Muscle layer of colon (tissue), 2 donors: ENCODE data around the gene MGAT3.

Experiments
- H3K27ac ChIP-seq: one replicate; pipeline ENCODE4 v1.7.0; 2013; ENCODE audit warnings: low read depth, mild to moderate bottlenecking, low read length, moderate library complexity
- H3K27me3 ChIP-seq, 2 donors: one replicate each; pipeline ENCODE4 v1.7.0; 2013; ENCODE audit warnings: low read length in 2 of 2, mild to moderate bottlenecking in 2 of 2; ENCODE audit not compliant: insufficient read depth in 2 of 2, control insufficient read depth in 1 of 2
- H3K36me3 ChIP-seq: one replicate; pipeline ENCODE4 v1.7.0; 2013; ENCODE audit warnings: mild to moderate bottlenecking, low read length; ENCODE audit not compliant: insufficient read depth
- H3K4me1 ChIP-seq: one replicate; pipeline ENCODE4 v1.7.0; 2013; ENCODE audit warnings: mild to moderate bottlenecking, low read length; ENCODE audit not compliant: insufficient read depth
- H3K4me3 ChIP-seq, 2 donors: one replicate each; pipeline ENCODE4 v1.7.0; 2013; ENCODE audit warnings: low read length in 2 of 2, low read depth in 1 of 2, mild to moderate bottlenecking in 1 of 2, moderate library complexity in 1 of 2
- H3K9ac ChIP-seq: one replicate; pipeline ENCODE4 v1.7.0; 2013; ENCODE audit warnings: low read length
- H3K9me3 ChIP-seq: one replicate; pipeline ENCODE4 v1.7.0; 2013; ENCODE audit warnings: mild to moderate bottlenecking, low read length
- donor health status: abdominal sarcoma.
- donor health status: Adenocarcinoma of cecum.

The MGAT3 gene

DNA sequence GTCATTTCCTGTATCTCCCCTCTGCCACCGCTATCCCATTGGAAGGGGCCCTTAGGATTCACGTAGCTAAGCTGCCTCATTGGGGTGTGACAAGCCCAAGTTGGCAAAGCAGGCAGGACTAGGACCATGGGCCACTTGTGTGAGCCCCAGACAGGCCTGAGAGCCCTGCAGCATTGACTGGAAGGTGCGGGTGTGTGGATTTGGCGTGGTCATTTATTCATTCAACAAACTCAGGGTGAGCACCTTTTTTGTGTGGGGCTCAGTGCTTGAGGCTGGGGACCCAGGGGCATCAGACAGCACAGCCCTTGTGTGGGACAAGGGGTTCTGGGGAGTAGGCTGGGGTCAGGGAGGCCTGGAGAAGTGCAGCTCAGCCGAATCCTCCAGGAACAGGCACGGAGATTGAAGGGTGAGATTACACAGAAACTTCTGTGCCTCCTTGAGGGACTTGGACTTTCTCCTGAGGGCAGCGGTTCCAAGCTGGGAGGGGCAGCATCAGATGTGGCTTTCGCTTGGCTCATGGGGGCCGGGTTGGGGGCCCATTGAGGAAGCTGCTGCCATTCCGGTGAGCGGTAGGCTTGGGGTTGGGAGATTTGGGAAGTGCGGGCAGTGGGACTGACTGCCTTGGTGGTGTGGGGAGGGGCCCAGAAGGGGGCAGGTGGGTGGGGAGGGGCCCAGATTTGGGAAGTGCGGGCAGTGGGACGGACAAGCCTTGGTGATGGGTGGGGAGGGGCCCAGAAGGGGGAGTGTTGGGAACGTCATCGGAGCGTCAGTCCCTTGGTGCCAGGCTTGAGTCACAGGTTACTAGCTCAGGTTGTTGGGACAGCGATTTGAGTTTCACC, 11.9 kb downstream of the MGAT3 start:
- H3K27me3 ChIP-seq: no peaks in the 10 kb centered on the region
- no peaks in the 10 kb centered on the region for H3K9me3 ChIP-seq
- no peaks in the 10 kb centered on the region for H3K4me1 ChIP-seq
- no peak overlapping the region for H3K9ac ChIP-seq
- H3K36me3 ChIP-seq: no peaks in the 10 kb centered on the region
- no peak overlapping the region for H3K4me3 ChIP-seq
- H3K27ac ChIP-seq: no peak overlapping the region

- H3K36me3 ChIP-seq: no peaks in the 10 kb centered on the region
- no peaks in the 10 kb centered on the region for H3K4me1 ChIP-seq
- no peak overlapping the region for H3K4me3 ChIP-seq
- H3K27me3 ChIP-seq: no peaks in the 10 kb centered on the region
- no peaks in the 10 kb centered on the region for H3K9me3 ChIP-seq
- H3K9ac ChIP-seq: no peak overlapping the region
- no peak overlapping the region for H3K27ac ChIP-seq
Observed at GRCh38 chr22:39469326-39469680, 12.5 kb downstream of the MGAT3 start.

- Histone ChIP-seq H3K36me3 (no peaks in the 10 kb centered on the region), H3K27ac (no peak overlapping the region), H3K4me3 (no peak overlapping the region), H3K9me3 (no peaks in the 10 kb centered on the region), H3K27me3 (no peaks in the 10 kb centered on the region), H3K4me1 (no peaks in the 10 kb centered on the region), H3K9ac (no peak overlapping the region)
Observed at GRCh38 chr22:39469681-39470450, 13.1 kb downstream of the MGAT3 start.

GRCh38 chr22:39470451-39471291, 13.9 kb downstream of the MGAT3 start:
- Histone ChIP-seq H3K9ac (no peak overlapping the region), H3K27ac (no peak overlapping the region), H3K9me3 (no peaks in the 10 kb centered on the region), H3K27me3 (no peaks in the 10 kb centered on the region), H3K36me3 (no peaks in the 10 kb centered on the region), H3K4me1 (no peaks in the 10 kb centered on the region), H3K4me3 (no peak overlapping the region)

DNA sequence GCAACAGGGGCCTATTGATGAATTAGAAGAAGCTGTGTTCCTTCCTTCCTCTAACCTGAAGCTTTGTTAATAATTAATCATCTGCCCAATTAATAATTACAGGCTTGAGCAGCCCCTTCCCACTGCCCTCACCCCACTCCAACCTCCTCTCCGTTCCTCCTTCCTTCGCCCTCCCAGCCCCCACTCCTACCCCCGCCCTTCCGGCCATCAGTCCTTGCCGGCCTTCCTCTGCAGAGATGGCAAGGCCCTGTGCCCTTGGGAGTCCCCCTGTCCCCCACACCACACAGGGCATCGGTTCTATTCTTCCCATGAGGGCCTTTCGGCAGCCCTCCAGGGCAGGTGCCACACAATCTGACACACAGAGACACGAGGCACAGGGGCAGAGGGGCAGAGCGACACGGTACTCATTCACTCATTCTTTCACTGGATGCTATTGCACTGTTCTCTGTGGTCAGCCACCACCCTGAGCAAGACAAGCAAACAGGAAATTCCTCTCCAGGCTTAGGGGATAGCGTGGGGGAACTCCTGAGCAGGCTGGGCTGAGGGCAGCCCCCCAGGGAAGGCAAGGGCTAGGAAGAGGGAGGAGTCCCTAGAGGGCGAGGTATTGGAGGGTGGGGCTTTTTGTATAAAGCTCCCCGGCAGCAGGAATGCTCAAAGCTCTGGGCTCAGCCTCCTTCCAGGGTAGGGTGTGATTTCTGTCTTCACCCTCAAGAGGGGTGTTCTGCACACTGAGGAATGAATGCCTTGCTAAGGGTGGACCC, 14.7 kb downstream of the MGAT3 start:
- Histone ChIP-seq H3K27ac (no peak overlapping the region), H3K4me3 (no peak overlapping the region), H3K4me1 (no peaks in the 10 kb centered on the region), H3K9ac (no peak overlapping the region), H3K9me3 (no peaks in the 10 kb centered on the region), H3K27me3 (no peaks in the 10 kb centered on the region), H3K36me3 (no peaks in the 10 kb centered on the region)

- no peaks in the 10 kb centered on the region for H3K9me3 ChIP-seq
- no peaks in the 10 kb centered on the region for H3K27me3 ChIP-seq
- no peaks in the 10 kb centered on the region for H3K36me3 ChIP-seq
- H3K27ac ChIP-seq: no peak overlapping the region
- H3K4me1 ChIP-seq: no peaks in the 10 kb centered on the region
- no peak overlapping the region for H3K9ac ChIP-seq
- H3K4me3 ChIP-seq: no peak overlapping the region
Observed at GRCh38 chr22:39472570-39473556, 16.1 kb downstream of the MGAT3 start.

GRCh38 chr22:39473851-39474250, 17.0 kb downstream of the MGAT3 start:
- H3K36me3 ChIP-seq: no peaks in the 10 kb centered on the region
- H3K27me3 ChIP-seq: no peaks in the 10 kb centered on the region
- H3K9me3 ChIP-seq: no peaks in the 10 kb centered on the region
- no peak overlapping the region for H3K27ac ChIP-seq
- no peak overlapping the region for H3K9ac ChIP-seq
- no peaks in the 10 kb centered on the region for H3K4me1 ChIP-seq
- no peak overlapping the region for H3K4me3 ChIP-seq

DNA sequence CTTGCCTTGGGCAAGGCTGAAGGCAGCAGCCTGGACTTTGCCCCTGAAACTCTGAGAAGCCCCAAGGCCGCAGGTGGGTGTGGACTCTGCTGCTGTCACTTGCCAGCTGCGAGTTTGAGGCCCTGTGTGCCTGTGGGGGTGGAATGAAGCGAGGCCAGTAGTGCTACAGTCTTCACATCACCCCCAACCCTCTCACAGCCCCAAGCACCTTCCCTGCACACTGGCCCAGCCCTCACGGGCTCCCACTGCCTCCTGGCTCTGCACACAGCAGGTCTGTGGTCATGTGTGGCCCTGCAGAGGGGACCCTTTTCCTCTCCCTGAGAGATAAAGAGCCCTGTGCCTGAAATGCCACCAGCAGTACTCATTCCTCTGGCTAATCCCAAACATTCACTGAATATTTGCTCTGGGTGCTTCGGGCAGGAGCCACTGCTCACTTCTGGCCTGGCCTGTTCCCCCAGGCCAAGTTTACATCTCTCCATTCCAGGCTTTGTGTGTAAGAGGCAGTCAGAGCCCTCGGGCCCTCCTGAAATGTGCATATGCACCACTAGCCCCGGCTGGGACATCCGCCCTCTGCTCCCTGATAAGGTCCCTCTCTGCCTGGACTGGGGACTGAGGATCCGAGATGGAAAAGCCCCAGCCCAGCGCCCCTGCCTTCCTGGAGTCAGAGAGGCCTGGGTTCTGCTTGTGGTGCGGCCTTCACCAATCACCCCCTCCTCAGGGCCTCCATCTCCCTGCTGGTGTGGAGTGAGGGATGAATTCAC, 17.7 kb downstream of the MGAT3 start:
- no peaks in the 10 kb centered on the region for H3K27me3 ChIP-seq
- H3K9ac ChIP-seq: no peak overlapping the region
- H3K4me1 ChIP-seq: no peaks in the 10 kb centered on the region
- no peak overlapping the region for H3K27ac ChIP-seq
- no peaks in the 10 kb centered on the region for H3K36me3 ChIP-seq
- no peak overlapping the region for H3K4me3 ChIP-seq
- no peaks in the 10 kb centered on the region for H3K9me3 ChIP-seq

- Histone ChIP-seq H3K27me3 (no peaks in the 10 kb centered on the region), H3K4me3 (no peak overlapping the region), H3K9me3 (no peaks in the 10 kb centered on the region), H3K9ac (no peak overlapping the region), H3K36me3 (no peaks in the 10 kb centered on the region), H3K4me1 (no peaks in the 10 kb centered on the region), H3K27ac (no peak overlapping the region)
Observed at GRCh38 chr22:39475337-39475736, 18.5 kb downstream of the MGAT3 start.

DNA sequence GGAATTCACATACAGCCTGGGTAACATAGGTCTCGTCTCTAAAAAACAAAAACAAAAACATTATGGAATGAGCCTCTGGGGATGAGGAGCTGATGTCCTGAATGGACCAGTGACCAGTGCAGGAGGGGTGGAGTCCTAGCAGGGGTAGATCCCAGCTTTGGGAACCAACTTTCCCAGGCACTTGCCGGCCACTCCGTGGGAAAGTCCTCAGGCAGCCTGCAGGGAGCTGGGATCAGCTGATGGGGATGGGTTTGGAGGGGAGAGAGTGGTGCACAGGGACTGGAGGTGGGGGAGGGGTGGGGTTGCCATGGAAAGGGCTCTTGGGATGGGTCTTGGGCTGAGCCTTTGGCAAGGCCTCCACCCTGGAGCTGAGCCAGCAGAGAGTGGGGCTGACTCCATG, 19.1 kb downstream of the MGAT3 start:
- Histone ChIP-seq H3K9me3 (no peaks in the 10 kb centered on the region), H3K27me3 (no peaks in the 10 kb centered on the region), H3K4me1 (no peaks in the 10 kb centered on the region), H3K9ac (no peak overlapping the region), H3K4me3 (no peak overlapping the region), H3K27ac (no peak overlapping the region), H3K36me3 (no peaks in the 10 kb centered on the region)
